Measurements from ENCODE around the gene ADCYAP1. TPM values are rescaled to one million over a fixed set of nuclear protein-coding genes. Genes with fewer than 3 reads are reported as not detected.
A peak's percentile ranks its signal among the peaks of the same experiment; 100 is the strongest.
"Not testable (repeated sequence)": the region's sequence is repeated elsewhere in the genome, so short reads cannot be mapped to it uniquely, and the experiment has no call there.

ADCYAP1 gene
- under 1 TPM in 3 of 4 donors, not detected in 1; 0.17 to 0.22 (median 0.17) TPM for polyA plus RNA-seq (ENCODE audit: insufficient read length in 4 of 4)

DNA sequence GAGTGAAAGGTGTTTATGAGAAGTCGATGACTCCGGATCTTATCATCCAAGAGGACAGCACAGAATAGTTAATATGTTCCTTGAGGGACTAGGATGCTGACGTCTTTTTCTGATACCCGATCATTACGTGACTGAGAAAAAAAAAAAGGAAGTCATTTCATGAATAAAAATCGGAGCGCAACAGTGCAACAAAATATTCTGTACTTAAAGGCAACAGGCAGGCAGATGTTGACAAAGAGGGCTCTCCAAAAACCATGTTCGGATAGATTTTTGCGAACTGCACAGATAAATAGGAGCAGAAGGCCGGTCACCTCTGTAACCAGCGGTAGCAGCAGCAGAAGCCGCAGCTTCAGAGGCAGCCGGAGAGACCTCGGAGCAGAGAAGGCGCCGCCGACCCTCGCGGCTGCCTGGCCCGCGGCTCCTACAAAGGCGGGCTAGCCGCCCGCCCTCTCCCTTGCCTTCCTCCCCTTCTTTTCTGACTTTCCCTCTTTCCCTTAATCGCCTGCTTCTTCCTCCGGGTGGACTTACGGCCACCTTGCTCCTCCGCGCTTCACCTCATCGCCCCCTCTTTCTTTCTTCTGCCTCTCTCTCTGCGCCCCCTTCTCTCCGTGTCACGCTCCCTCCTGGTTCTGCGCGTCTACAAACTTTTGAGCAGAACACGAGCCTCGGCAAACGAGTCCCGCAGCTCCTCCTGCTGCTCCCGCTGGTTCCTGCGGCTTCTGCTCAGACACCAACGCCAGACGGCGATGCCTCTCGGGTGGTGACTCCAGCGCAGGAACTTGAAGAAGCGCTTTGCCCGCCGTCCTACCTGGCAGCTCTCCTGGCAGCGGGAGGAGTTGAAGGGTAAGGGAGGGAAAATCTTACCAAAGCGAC is at the start of gene ADCYAP1:
TSS of gene ADCYAP1 (plus strand) at position 654 of the 873 bp plus-strand sequence. CDS start 516 bp downstream, outside the sequence.
- DNase-seq (ENCODE audit: low read depth in 4 of 4, low spot score in 2 of 4), result no peak

DNA sequence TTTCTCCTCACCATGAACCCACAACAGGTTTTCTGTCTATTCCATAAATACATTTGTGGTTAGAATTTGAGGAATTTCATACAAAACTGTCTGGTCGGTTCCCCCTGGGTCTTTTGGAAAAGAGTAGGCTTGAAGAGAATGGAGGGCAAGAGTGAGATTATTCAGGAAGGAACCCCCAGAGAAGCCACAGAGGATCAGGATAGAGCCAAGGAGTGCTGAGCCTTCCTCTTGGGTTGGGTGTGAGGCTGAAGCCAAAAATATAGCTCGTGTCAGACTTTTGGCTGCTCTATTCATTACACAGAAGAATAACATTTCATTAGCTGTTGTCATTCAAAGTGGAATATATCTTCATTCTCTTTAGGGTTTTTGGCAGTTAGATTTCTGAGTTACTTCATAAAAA is 46.7 kb upstream of the ADCYAP1 start:
- no peak for DNase-seq (ENCODE audit: low read depth in 4 of 4, low spot score in 2 of 4)

DNA sequence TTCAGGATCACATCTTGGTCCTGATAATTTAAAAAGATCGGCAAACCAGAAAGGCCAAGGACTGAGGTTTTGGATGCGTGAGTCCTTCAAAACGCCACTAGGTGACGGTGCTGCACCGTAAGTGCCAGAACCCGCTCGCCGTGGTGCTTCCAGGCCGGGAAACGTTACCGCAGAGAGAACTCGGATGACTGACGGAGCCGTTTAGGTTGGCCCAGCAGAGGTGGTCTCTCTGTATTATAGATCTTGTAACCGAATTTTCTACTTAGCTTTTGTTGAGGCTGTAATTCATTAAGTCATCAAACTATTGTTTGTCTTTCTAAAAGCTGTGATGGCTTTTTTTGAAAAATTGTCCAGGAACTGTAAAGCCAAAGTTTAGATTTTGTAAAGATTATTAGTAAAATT is 39.8 kb upstream of the ADCYAP1 start:
- DNase-seq (ENCODE audit: low read depth in 4 of 4, low spot score in 2 of 4), result peak; percentile 11 to 49 (median 32)

DNA sequence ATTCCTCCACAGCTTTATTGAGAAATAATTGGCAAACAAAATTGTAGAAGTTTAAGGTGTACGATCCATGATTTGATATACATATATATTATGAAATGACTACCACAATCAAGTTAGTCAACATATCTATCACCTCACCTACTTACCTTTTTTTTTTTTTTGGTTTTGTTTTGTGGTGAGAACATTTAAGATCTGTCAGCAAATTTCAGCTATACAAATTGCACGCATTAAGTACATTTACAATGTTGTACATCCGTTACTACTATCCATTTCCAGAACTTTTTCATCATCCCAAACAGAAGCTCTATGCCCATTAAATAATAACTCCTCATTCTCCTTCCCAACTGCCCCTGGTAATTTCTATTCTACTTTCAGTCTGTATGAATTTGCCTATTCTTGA is 37.4 kb upstream of the ADCYAP1 start:
- DNase-seq (ENCODE audit: low read depth in 4 of 4, low spot score in 2 of 4), result no peak

DNA sequence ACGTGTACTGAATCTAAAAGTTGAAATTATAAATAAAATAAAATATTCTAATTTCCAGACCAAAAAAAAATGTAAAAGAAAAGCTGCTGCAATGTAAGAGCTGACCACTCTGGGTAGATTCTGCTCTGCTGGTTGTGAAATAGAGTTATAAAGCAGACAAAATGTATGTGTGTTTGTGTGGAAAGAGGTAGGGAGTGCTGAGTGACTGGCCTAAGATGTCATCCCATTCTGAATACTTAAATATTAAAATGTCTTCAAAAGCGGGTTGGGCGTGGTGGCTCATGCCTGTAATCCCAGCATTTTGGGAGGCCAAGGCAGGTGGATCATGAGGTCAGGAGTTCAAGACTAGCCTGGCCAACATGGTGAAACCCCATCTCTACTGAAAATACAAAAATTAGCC is 31.2 kb upstream of the ADCYAP1 start:
- not testable (repeated sequence) for DNase-seq (ENCODE audit: low read depth in 4 of 4, low spot score in 2 of 4)

DNA sequence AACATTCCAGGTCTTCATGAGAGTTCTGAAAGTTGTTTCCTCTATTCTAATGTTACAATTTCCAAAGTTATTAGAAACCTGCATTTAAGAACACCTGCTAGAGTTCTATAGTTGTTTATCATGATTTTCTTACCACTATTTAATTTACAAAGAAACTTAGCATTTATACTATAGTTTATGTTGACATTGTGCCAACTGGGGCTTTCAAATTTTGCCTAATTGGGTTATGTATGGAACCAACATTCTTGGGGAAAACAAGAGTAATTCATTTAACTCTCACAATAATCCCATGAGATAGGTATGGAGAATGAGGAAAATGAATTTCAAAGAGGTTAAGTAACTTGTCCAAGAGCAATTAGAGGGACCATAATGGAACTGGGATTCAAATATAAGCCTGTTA is 28.8 kb upstream of the ADCYAP1 start:
- no peak for DNase-seq (ENCODE audit: low read depth in 4 of 4, low spot score in 2 of 4)

DNA sequence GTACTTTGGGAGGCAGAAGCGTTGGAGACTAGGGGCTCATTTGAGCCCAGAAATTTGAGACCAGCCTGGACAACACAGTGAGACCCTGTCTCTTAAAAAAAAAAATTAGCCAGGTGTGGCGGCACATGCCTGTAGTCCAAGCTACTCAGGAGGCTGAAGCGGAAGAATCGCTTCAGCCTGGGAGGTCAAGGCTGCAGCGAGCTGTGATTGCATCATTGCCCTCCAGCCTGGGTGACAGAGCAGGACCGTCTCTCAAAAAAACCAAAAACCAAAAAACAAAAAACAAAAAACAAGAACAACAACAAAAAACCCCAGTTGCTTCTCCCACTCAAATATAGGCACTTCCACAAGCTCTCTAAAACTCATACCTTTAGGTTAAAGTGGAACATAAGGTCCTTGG is 27.4 kb upstream of the ADCYAP1 start:
- no peak for DNase-seq (ENCODE audit: low read depth in 4 of 4, low spot score in 2 of 4)

DNA sequence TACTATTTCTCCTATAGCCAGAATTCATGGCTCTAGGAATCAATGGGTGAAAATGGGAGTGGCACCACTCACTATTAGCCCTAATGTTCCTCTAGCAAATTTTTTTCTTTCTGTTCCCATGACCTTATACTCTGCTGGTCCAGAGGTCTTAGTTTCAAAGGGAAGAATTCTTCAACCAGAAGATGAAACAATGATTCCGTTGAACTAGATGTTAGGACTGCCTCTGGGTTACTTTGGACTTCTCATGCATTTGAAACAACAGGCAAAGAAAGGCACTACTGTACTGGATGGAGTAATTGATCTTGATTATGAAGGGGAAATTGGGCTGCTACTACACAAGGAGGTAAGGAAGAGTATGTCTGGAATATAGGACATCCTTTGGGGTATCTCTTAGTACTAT is 18.6 kb upstream of the ADCYAP1 start:
- no peak for DNase-seq (ENCODE audit: low read depth in 4 of 4, low spot score in 2 of 4)

DNA sequence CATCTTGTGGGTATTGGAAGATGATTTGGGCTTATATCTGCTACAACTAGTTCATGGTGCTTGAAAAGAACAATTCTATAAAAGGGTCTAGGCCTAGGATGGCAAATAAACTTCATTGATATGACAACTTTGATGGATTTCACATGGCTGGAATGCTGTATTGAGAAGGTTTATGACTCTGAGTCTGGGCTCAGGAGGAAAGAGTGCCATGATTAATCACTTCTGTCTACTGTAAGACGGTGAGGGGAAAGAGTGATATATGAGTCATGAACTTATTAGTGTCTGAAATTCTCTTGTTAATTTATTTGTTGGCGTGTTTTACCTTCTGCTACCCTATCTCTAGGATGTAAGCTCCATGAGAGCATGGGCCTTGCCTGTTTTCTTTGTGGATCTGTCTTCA is 17.0 kb upstream of the ADCYAP1 start:
- DNase-seq (ENCODE audit: low read depth in 4 of 4, low spot score in 2 of 4), result no peak

DNA sequence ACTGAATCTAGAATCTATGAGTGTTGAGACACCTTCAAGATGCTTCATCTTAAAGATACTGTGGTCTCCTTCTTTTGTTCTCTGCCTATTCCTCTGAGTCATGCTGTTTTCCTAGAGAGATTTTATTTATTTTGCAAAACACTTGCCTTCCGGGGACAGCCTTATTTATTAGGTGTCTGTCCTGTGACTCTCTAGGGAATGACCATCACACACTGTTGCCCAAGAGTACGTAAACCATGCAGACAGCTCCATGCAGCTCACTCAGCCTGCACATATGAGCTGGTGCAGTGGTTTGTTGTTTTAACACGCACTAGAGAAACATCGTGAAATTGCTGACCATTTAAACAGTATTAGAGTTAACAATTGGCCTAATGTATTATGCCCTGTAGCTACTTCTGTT is 12.4 kb upstream of the ADCYAP1 start:
- no peak for DNase-seq (ENCODE audit: low read depth in 4 of 4, low spot score in 2 of 4)

DNA sequence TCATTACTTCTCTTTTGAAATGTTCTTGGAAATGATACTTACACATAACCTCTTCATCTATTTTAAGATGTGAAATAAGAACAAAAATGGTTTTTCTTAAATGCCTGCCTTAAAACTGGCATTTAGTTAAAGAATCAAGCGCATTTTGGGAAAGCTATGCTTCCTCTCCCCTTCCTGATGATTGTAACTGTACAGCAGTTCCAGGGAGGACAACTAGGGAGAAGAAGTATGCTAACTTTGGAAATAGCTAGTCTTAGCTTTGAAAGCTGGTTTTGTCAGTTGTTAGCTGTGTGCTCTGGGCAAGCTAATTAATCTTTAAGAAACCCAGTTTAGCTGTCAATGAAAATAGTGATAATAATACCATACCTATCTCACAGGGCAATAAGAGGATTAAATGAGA is 8.4 kb upstream of the ADCYAP1 start:
- no peak for DNase-seq (ENCODE audit: low read depth in 4 of 4, low spot score in 2 of 4)

DNA sequence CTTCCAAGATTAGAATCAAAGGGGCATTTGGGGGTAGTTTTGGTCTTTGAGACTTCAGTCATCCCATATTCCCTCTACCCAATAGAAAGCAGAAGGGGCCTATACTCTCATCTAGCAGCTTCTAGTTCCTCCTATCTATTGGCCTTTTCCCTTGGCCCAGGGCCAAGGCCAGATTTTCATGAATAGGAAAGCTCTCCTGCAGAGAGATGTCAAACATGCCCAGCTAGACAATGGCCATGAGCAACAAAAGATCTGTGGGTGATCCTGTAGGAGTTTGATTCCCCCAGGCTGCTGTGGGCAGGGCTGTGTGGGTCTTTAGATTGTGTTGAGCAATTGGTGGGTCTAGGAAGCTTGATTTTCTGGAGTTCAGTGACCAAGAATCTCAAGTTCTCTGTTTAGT is 2.9 kb upstream of the ADCYAP1 start:
- DNase-seq (ENCODE audit: low read depth in 4 of 4, low spot score in 2 of 4), result no peak

DNA sequence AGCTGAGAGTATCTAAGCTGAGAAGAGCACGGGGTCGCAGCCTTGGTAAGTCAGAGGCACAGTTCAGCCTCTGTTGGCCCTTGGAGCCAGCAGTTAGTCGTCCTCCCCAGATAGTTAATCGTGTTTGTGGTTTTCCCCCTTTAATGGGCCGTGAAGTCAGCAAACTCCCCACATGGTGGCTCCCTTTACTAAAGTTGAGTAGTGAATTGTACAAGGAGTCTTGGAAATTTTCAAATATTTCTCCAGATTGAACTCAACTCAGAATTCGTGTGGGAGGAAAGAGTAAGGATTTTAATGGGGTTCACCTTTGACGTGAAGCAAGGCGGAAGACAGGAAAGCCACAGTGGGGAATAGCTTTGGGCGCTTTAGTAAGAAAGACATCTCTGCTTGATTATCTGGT is 2.4 kb upstream of the ADCYAP1 start:
- no peak for DNase-seq (ENCODE audit: low read depth in 4 of 4, low spot score in 2 of 4)

DNA sequence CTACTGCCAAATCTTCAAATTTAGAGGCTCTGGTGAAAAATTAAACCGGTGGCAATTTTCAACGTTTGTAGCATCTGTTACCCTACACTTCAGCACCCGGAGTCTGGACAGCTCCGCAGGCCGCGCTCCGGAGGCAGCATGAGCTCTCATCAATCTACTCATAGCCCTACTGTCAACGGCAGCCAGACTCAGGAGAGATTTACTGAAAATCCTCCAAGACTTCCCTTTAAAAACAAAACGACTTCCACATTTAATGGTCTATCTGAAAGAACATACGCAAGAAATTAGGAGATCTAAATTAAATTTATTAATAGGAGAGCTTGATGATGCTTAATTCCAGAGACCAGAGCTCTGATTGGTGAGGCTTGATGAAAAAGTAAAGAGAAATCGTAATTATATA is 970 bp upstream of the ADCYAP1 start:
- peak in 3 of 4 donors; percentile 48 to 62 (median 62) for DNase-seq (ENCODE audit: low read depth in 4 of 4, low spot score in 2 of 4)

DNA sequence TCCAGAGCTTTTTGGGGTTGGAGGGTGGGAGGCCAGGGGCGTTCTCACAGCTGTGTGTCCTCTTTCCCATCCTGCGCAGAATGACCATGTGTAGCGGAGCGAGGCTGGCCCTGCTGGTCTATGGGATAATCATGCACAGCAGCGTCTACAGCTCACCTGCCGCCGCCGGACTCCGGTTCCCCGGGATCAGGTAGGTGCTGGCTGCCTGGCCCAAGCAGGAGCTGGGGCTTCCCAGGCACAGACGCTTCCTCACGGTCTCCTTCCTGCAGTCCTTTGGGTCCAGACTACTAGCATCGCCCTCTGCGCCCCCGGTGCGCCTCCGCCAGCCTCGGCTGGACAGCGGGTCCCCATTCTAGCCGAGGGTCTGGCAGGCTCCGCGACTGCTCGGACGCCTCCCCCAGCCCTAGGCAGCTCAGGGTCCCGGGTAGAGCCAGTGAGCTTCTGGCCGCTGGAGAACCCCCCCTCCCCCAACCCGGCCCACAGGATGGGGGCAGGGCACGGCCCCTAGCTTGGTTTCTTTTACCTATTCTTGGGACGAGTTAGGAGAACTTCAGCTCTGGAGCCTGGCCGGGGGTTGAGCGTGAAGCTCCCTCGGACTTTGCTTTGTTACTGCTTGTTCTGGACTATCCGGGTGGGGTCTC is 756 bp downstream of the ADCYAP1 start:
- DNase-seq (ENCODE audit: low read depth in 4 of 4, low spot score in 2 of 4), result no peak

DNA sequence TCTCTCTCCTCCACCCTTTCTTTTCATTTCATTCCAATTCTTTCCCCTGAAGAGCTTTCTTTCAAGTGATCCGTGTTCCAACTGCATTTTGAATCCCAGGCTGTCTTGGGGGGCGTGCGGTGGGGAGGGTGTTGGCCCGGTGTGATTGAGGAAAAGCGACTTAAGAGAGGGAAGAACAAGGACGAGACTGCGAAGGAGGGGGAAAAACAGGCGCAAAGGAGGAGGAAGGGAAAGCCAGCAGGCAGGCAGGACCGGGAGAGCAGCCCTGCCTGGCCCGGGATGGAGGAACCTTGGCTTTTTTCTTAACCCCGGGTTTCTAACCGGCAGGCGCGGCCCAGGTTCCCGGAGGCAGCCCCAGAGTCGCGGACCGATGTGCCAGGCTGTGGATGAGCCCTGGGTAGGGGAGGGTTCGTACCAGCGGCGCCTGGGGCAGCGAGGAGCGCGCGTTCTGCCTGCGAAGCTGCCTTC is 1.3 kb downstream of the ADCYAP1 start:
- DNase-seq (ENCODE audit: low read depth in 4 of 4, low spot score in 2 of 4), result no peak

DNA sequence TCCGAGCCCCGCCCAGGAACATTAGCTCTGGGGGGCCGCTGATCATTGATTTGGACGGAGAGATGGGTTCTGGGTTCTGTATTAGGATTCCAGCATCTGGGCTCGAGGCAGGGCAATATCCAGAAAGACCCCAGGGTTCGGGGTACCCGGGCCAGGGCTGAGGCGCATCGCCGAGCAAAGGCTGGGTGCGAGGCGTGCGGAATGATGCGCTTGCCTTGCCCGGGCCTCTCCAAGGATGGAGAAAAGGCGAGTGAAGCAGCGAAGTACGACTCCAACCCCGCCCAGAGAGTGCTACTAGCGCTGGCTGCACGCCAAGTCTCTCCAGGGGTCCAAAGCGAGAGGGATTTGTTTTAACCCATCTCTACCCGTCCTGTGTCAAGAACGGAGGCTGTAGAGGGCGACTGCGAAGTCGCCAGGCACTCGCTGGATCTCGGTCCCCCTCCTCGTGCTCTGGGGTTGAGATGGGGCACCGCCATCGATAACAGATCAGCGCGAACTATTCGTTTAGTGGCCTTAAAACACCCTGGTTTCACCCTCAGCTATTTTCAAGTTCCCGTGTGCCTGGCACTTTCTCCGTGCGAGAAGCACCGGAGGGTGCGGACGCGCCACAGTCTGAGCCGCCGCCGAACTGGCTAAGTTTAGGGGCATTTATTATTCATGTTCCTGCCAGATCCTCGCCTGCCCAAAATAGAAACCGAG is 1.9 kb downstream of the ADCYAP1 start:
- DNase-seq (ENCODE audit: low read depth in 4 of 4, low spot score in 2 of 4), result no peak

DNA sequence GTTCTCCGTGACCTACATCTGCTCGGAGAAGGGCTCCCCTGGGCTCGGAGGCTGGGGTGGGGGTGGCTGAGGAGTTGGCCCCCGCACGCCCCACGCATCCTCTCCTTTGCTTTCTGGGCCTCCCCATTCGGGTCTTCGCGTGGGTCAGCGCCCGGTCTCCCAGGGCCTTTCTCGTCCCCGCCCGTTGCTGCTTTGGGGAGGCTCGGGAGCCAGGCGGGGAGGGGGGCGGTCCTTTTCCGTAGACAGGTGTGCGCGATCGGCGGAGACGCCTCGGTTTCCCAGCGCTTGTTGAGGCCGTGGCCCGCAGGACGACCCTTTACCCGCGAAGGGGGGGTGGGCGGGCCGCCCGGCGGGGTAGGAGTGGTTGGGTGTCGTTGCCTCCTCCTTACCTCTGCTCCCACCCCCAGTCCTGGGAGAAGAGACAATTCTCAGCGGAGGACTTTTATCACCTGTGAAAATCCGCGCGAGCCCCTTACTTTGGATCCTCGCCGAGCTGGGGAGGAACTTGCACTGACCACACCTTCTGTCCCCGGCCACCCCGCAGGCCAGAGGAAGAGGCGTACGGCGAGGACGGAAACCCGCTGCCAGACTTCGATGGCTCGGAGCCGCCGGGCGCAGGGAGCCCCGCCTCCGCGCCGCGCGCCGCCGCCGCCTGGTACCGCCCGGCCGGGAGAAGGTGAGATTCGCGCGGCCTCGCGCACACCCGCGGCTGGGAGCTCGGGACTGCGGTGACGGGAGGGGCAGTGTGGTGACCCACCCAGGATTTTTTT is 2.6 kb downstream of the ADCYAP1 start:
- no peak for DNase-seq (ENCODE audit: low read depth in 4 of 4, low spot score in 2 of 4)

DNA sequence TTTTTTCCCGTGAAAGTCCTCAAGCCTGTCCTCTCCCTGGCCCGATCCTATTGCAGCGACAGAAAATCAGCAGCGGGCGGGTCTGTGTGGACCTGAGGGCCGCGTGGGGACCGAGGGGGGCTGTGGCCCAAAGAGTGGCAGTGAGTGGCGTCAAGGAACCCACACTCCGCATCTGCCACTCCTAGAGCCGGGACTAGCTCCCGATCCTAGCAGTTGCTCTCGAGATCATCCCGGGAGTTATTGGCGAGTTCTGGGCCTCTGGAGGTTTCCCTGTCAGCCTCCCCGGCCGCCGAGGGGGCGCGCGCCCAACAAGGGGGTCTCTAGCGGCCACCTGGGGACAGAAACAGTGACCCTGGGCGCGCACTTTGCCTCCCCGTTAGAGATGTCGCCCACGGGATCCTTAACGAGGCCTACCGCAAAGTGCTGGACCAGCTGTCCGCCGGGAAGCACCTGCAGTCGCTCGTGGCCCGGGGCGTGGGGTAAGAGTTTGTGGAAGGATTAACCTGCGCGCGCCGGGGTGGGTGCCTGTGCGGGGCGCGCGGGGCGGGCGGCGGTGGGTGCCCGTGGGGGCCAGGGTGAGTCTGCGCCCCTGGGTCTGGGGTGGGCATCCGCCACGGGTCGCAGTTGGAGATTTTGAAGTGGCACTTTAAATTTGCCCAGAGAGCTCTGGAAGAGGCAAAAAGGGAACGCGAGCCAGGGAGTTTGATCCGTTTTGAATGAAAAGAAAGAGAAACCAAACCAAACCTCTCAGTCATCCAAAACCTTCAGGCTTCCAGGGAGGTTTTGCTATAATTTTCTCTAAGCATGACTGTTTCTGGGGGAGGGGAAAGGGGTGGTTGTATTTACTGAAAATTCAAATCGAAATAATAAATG is 3.5 kb downstream of the ADCYAP1 start:
- no peak for DNase-seq (ENCODE audit: low read depth in 4 of 4, low spot score in 2 of 4)
